Testis (tissue), 3 donors: ENCODE results near the gene TICAM1. TPM values are rescaled to one million over a fixed set of nuclear protein-coding genes. Genes with fewer than 3 reads are reported as not detected.
"Not testable (repeated sequence)": the region's sequence is repeated elsewhere in the genome, so short reads cannot be mapped to it uniquely, and the experiment has no call there.

ENCODE experiments used
- DNase-seq: peaks from one replicate; pipeline ENCODE4 v3.0.0-alpha.2; 2019
- H3K27ac ChIP-seq, 2 donors: fragments of 200-600 bp; sonication (generic); one replicate each; pipeline ENCODE4 v1.5.1; 2019
- H3K27me3 ChIP-seq: fragments of 200-600 bp; sonication (generic); one replicate; pipeline ENCODE4 v1.5.1; 2019
- H3K36me3 ChIP-seq: fragments of 200-600 bp; sonication (generic); one replicate; pipeline ENCODE4 v1.5.1; 2017; ENCODE audit warnings: low read depth; ENCODE audit errors: missing control alignments
- H3K4me1 ChIP-seq: fragments of 200-600 bp; sonication (generic); one replicate; pipeline ENCODE4 v1.5.1; 2019
- H3K4me3 ChIP-seq, 2 donors: fragments of 200-600 bp; sonication (generic); one replicate each; pipeline ENCODE4 v1.5.1; 2017 to 2019
- H3K9me3 ChIP-seq: fragments of 200-600 bp; sonication (generic); one replicate; pipeline ENCODE4 v1.5.1; 2017
- CTCF ChIP-seq, 3 experiments: fragments of 450-650 bp in 2 of 3; fragments of 200-600 bp in 1 of 3; sonication (generic) in 1 of 3; IDR thresholded peaks; one replicate each; pipeline ENCODE4 v1.5.1; 2016 to 2019; ENCODE audit warnings: antibody characterized with exemption in 3 of 3, mild to moderate bottlenecking in 2 of 3, moderate library complexity in 1 of 3
- POLR2A ChIP-seq: fragments of 450-650 bp; IDR thresholded peaks from one replicate; pipeline ENCODE4 v1.6.1; 2017; ENCODE audit warnings: antibody characterized with exemption, mild to moderate bottlenecking, moderate library complexity
- WGBS, 2 donors: methylation state at CpG; one replicate each; pipeline ENCODE4 v1.1.5; 2018; 5-methylcytosine and 5-hydroxymethylcytosine counted together
- intact Hi-C: fragments of 100-400 bp; cut with DNase I; formaldehyde crosslinking; loops from one replicate; pipeline ENCODE4 v1.15.1; 2023; ENCODE audit warnings: low total_unique reads
- polyA plus RNA-seq: library from polyadenylated mRNA; stranded (reverse); fragments of 350-450 nt; fragmentation: Illumina TruSeq; extraction: RNeasy Lipid Tissue Mini Kit (QIAGEN cat#74804); gene quantifications from one replicate; pipeline ENCODE4 v1.2.3, GENCODE V29; 2014; ENCODE audit warnings: low read depth, low replicate concordance; ENCODE audit not compliant: insufficient read depth
- total RNA-seq, 2 donors: library from RNA; depleted of rRNA; stranded (reverse); fragments of >200 nt; gene quantifications; one replicate each; pipeline ENCODE4 v1.2.3, GENCODE V29; 2016

The TICAM1 gene
- total and polyA plus RNA-seq, 3 donors from 2014 or later: 4.8 to 6.3 (median 5.0) TPM

- TF ChIP-seq CTCF (IDR thresholded peaks at IDR 0.05): no peak
- Histone ChIP-seq H3K4me3 (peak overlapping the region; percentile 86 to 96), H3K27me3 (no peaks in the 10 kb centered on the region), H3K36me3 (no peaks in the 10 kb centered on the region), H3K4me1 (peaks cover 15% of the 10 kb centered on the region), H3K9me3 (no peaks in the 10 kb centered on the region), H3K27ac (peak overlapping the region; percentile 82 to 90)
- peak; percentile 75 for DNase-seq
- intact Hi-C loops: no loop called here
- 0 to 2% methylated on average over 17 to 22 of the region's 22 CpGs for WGBS, 2 donors
Observed at GRCh38 chr19:4866595-4867424, 35.3 kb upstream of the TICAM1 start.

- WGBS, 2 donors: 71 to 83% methylated on average over 8 to 10 of the region's 10 CpGs
- Histone ChIP-seq H3K27ac (no peak overlapping the region), H3K4me1 (peaks cover 5% of the 10 kb centered on the region), H3K36me3 (no peaks in the 10 kb centered on the region), H3K4me3 (no peak overlapping the region), H3K9me3 (no peaks in the 10 kb centered on the region), H3K27me3 (no peaks in the 10 kb centered on the region)
- DNase-seq: no peak
- intact Hi-C loops: no loop called here
- TF ChIP-seq CTCF (IDR thresholded peaks at IDR 0.05) (no peak), POLR2A (no peak)
Observed at GRCh38 chr19:4861147-4861546, 29.6 kb upstream of the TICAM1 start.

GRCh38 chr19:4859697-4860096 lies 28.2 kb upstream of the TICAM1 start:
- Histone ChIP-seq H3K9me3 (no peaks in the 10 kb centered on the region), H3K27ac (no peak overlapping the region), H3K4me1 (peaks cover 13% of the 10 kb centered on the region), H3K36me3 (no peaks in the 10 kb centered on the region), H3K27me3 (no peaks in the 10 kb centered on the region), H3K4me3 (no peak overlapping the region)
- intact Hi-C loops: no loop called here
- no peak for DNase-seq
- TF ChIP-seq POLR2A (no peak), CTCF (IDR thresholded peaks at IDR 0.05) (no peak)
- WGBS, 2 donors: 94 to 96% methylated on average over 5 to 11 of the region's 11 CpGs

- H3K9me3 ChIP-seq, H3K27me3 ChIP-seq, intact Hi-C loops, H3K36me3 ChIP-seq, H3K4me3 ChIP-seq: not testable (repeated sequence)
- Histone ChIP-seq H3K4me1 (peaks cover 15% of the 10 kb centered on the region), H3K27ac (peak overlapping the region; percentile 56 to 59)
- 79 to 82% methylated on average over 11 to 12 of the region's 12 CpGs for WGBS, 2 donors
- peak; percentile 43 for DNase-seq
Observed at GRCh38 chr19:4856468-4856867, 25.0 kb upstream of the TICAM1 start.

- intact Hi-C loops: loop anchor here (5.0 kb wide), 1 partner anchor 41 kb away; no protein-coding TSS in a partner anchor
- WGBS, 2 donors: 79 to 93% methylated on average over 8 of the region's 8 CpGs
- not testable (repeated sequence) for H3K27ac ChIP-seq, H3K9me3 ChIP-seq, H3K27me3 ChIP-seq, H3K36me3 ChIP-seq, H3K4me3 ChIP-seq, DNase-seq
- H3K4me1 ChIP-seq: peaks cover 15% of the 10 kb centered on the region
Observed at GRCh38 chr19:4853506-4853905, 22.0 kb upstream of the TICAM1 start.

GRCh38 chr19:4852484-4852883 lies 21.0 kb upstream of the TICAM1 start:
- 93 to 97% methylated on average over 6 of the region's 6 CpGs for WGBS, 2 donors
- no peak for TF ChIP-seq CTCF (IDR thresholded peaks at IDR 0.05)
- Histone ChIP-seq H3K27ac (no peak overlapping the region), H3K27me3 (no peaks in the 10 kb centered on the region), H3K4me1 (peaks cover 15% of the 10 kb centered on the region), H3K4me3 (no peak overlapping the region), H3K36me3 (no peaks in the 10 kb centered on the region), H3K9me3 (no peaks in the 10 kb centered on the region)
- no peak for DNase-seq
- intact Hi-C loops: loop anchor here (5.0 kb wide), 1 partner anchor 40 kb away; no protein-coding TSS in a partner anchor
